Hepatocyte (in vitro differentiated cells): ENCODE data around the gene CACNB4.

Experiments used
- CTCF ChIP-seq: fragments of 200-600 bp; sonication (generic); IDR thresholded peaks from 2 replicates; pipeline ENCODE4 v1.5.1; 2016; ENCODE audit warnings: antibody characterized with exemption, mild to moderate bottlenecking; ENCODE audit not compliant: poor library complexity
- EZH2phosphoT487 ChIP-seq: fragments of 200-600 bp; sonication (generic); IDR thresholded peaks from one replicate; pipeline ENCODE4 v1.6.1; 2018; ENCODE audit warnings: antibody characterized with exemption, mild to moderate bottlenecking, low read depth, moderate library complexity; ENCODE audit not compliant: unreplicated experiment, severe bottlenecking

DNA sequence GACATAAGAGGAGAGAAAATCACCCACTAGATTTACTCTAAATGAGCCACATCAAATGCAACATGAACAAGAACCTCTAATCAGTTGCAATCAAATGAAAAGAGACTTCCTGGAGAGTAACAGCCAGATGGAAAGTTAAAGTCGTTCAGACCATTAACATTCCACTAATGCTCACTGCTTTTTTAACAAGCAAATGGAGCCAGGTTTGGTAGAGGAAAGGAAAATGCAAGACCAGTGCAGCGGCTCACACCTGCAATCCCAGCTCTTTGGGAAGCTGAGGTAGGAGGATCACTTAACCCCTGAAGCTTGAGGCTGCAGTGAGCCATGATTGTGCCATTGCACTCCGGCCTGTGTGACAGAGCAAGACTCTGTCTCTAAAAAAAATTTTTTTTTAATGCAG is 48.5 kb downstream of the CACNB4 start:
- TF ChIP-seq EZH2phosphoT487 (no peak), CTCF (no peak)
